ENCODE measurements around the gene FAM20C.

DNA sequence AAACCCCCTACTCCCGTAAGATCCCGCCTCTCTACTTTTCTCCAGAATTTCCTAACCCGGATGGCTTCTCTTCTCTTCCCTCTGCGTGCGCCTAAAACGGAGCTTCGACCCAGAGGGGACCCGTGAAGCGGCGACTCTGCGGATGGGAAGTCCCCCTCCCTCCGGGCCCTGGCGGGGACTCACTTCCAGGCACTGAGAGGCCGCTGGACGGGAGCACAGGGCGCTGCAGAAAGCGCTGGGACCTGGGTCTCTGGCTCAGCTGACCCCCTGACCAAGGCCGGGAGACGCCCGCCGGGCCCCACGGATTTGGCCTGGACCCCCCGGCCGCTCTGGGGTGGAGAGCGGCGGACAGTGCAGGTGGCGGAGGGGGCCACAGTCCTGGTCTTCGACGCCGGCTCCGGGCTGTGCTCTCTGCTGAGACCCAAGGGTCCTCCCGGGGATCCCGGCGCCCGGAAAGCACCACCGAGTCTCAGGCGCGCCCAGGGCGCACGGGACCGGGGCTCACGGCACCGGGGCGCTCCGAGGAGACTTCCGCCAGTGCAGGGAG lies 96.9 kb downstream of the FAM20C start:
- TF ChIP-seq, protein P1, sequence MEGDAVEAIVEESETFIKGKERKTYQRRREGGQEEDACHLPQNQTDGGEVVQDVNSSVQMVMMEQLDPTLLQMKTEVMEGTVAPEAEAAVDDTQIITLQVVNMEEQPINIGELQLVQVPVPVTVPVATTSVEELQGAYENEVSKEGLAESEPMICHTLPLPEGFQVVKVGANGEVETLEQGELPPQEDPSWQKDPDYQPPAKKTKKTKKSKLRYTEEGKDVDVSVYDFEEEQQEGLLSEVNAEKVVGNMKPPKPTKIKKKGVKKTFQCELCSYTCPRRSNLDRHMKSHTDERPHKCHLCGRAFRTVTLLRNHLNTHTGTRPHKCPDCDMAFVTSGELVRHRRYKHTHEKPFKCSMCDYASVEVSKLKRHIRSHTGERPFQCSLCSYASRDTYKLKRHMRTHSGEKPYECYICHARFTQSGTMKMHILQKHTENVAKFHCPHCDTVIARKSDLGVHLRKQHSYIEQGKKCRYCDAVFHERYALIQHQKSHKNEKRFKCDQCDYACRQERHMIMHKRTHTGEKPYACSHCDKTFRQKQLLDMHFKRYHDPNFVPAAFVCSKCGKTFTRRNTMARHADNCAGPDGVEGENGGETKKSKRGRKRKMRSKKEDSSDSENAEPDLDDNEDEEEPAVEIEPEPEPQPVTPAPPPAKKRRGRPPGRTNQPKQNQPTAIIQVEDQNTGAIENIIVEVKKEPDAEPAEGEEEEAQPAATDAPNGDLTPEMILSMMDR (IDR thresholded peaks at IDR 0.05): no peak
- TF ChIP-seq POLR2A (IDR thresholded peaks at IDR 0.05) (no peak), POLR2AphosphoS5 (IDR thresholded peaks at IDR 0.05; ENCODE audit: insufficient read depth in 1 of 2, low read depth in 1 of 2) (no peak)
